COLO829 (cell line): ENCODE results near the gene SDK2.

Experiments
- DNase-seq: peaks from one replicate; pipeline ENCODE4 v3.0.0; 2012; ENCODE audit warnings: low spot score

SDK2 gene

GRCh38 chr17:73297934-73298861, 346.0 kb downstream of the SDK2 start:
- DNase-seq, result no peak

GRCh38 chr17:73293480-73293911, 350.7 kb downstream of the SDK2 start:
- DNase-seq, result no peak

GRCh38 chr17:73293031-73293430, 351.2 kb downstream of the SDK2 start:
- DNase-seq, result no peak

DNA sequence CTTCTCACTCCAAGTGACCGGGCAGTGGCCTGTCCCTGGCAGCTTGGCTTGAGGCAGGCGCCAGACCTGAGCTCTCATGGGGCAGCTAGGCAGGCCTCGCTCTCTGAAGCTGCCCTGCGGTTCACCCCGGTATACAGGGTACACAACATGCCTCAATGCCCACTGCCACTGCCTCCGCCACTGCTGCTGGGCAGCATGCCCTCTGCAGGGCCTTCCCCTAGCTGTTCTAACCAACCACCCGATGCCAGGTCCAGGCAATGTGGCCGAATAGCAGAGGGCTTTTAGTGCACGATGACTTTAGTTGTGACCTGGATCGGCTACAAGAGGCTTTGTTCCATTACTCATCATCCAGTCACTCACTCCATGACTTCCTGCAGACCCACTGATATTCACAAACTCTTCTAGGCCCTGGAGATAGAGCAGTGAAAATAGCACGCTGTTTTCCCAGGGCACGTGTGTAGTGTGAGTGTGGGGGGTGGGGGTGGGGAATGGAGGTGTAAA, 352.2 kb downstream of the SDK2 start:
- DNase-seq, result no peak

- no peak for DNase-seq
Observed at GRCh38 chr17:73291260-73291801, 352.9 kb downstream of the SDK2 start.

DNA sequence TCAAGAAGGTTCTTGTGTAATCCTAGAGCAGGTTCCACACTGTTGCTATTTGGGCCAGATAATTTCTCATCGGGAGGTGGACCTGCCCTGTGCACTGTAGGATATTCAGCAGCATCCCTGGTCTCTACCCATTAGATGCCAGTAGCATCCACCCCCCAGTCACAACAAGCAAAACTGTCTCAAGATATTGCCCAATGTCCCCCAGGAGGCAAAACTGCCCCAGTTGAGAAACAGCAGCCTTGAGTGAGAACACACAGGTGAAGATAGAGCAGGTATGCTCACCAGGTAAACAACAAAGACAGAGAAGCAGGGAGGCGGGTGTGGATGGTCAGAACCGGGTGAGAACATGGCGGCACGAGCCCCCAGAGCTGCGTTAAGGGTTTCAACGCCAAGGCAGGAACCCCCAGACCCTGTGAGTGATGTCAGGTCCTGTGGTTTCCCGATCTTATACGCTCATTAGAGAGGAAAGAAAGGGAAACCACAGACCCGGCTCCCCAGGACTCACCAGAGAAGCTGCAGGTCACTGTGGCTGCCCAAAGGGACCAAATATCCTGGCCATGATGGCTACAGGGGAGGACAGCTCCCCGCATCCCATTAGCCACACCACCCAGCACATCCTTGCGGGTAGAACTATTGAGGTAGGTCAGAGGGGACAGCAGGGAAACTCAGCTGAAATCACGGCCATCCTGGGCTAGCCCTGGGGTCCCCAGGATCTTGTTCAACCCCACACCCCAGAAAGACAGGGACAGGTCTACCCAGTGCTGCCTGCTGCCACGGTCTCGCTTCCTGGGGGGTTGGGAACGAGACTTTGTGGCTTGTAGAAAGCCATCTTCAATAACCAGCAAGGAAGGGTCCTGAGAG, 353.6 kb downstream of the SDK2 start:
- DNase-seq, result no peak

DNA sequence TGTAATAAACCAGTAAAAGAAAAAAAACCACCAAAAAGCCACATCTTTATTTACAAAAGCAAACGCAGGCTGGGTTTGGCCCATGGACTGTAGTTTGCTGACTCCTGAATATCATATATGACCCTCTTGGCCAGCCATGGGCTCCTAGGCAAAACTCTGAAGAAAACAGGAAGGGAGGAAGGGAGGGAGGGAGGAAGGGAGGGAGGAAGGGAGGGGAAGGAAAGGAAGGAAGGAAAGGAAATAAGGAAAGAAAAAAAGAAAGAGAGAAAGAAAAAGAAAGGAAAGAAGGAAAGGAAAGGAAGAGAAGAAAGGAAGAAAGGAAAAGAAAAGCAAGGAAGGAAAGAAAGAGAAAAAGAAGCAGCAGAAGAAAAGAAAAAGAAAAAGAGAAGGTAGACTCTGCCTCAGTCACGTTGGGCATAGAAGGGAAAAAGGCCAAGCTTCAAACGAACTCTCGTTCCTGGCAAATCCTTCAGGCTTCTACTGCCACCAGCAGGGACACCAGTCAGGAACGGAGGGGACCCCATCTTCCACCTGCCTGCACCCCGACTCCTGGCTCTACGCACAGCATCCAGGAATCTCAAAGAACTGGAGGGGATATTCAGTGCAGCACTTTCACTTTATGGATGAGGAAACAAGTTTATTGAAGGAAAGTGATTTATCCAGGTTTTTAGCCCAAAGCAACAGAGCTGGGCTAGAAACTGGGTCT, 354.5 kb downstream of the SDK2 start:
- DNase-seq, result no peak

GRCh38 chr17:73288534-73289302, 355.5 kb downstream of the SDK2 start:
- no peak for DNase-seq

DNA sequence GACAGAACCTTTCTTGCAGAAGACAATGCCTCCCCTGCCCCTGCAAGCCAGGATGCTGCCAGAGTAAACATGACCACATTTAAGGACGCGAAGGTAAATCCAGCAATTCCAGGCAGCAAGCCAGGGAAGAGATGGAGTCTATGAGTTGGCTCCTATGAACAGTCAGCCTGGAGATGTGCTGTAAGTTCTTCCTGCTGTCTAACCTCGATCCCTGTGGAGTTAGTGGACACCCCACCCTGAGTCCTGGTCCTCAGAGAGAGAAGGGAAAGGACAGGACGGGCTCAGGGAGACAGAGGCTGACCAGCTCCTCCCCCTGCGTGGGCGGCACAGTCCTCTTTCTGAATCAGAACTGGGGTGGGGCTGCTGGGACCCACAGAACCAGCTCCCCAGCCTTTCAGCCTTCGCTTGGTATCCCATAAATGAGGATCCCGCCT, 357.4 kb downstream of the SDK2 start:
- no peak for DNase-seq

DNA sequence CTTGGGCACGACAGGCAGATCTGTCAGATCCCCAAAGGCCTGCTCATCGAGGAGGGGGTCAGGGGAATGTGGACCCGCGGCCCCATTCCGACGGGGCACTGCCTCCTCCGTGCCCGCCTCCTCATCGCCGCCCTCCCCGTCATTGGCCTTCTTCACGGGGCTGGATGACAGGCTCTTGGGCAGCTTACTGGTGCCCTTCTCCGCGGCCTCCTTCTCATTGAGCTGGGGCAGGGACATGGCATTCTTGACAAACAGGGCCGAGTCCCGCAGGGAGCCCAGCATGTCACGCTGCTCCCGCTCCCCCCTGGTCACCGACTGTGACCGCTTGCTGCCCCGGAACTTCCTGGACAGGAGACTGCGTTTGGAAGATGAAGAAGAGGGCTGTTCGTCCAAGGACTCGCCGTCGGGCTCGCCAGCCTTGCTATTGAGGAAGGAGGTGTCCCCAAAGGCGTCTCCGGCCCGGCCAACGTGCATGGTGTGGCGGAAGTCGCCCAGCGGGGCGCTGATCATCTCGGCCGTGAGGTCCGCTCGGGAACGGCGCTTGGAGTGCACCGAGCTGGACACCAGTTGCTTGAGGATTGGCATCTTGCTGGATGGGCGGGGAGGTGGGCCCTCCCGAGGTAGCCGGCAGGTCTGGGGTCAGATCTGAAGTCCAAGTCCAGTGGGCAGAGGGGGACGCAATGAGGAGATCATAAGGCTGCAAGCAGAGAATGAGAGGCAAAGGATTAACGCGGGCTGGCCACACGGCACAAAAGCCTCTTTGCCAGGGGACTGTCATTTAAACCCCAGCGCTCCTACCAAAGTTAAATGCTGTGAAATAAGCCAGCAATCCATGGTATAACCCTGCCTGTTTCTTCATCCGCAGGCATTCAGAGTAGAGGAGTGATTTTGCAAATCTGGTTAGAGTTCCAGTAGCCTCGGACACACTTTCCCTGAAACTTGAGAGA, 358.1 kb downstream of the SDK2 start:
- no peak for DNase-seq

DNA sequence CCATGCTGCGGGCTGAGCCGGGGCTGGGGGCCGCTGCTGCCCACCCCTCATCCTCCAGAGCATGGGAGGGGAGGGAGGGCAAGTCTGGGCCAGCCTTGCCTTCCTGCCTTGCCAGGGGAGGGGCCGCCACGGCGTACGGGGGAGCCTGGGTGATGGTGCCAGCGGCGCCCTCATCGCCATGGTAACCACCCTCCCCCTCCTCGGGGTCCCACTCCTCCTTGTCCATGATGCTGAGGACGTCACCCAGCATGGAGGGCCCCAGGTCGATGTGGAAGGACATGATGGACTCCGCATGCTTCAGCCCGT, 358.7 kb downstream of the SDK2 start:
- DNase-seq, result no peak

GRCh38 chr17:73284906-73285602, 359.2 kb downstream of the SDK2 start:
- no peak for DNase-seq
